ENCODE measurements around the gene OR2B2.

Gene OR2B2

DNA sequence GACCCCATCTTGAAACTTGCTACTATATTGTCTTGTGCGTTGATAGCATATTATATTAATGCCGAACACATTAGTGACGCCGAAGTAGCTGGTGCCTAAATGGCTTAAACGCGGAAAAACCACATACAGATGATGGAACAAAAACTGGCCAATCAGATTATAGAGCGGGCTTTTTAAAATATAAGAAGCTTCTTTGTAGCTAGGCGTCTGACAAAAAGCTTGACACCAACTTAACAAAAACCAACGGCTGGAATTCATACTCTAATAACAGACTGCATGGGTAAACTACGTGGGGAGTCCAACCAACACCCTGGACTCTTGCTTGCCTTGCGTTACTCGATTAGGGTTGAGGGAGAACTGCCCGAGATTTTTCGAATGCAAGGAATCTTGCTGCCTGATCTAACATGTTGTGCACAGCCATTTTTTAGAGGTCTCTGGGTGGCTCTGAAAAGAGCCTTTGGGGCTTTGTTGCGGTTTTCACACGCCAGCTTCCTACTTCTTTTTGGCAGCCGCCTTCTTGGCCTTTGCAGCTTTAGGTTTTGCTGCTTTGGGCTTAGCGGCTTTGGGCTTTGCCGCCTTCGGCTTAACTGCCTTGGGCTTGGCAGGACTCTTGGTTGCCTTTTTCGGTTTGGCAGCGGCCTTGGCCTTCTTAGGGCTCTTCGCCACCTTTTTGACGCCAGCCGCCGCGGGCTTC lies 45.7 kb downstream of the OR2B2 start:
- peak in 1 of 2 experiments; percentile 12 for DNase-seq

GRCh38 chr6:27865850-27866356 lies 46.3 kb downstream of the OR2B2 start:
- DNase-seq = no peak

DNA sequence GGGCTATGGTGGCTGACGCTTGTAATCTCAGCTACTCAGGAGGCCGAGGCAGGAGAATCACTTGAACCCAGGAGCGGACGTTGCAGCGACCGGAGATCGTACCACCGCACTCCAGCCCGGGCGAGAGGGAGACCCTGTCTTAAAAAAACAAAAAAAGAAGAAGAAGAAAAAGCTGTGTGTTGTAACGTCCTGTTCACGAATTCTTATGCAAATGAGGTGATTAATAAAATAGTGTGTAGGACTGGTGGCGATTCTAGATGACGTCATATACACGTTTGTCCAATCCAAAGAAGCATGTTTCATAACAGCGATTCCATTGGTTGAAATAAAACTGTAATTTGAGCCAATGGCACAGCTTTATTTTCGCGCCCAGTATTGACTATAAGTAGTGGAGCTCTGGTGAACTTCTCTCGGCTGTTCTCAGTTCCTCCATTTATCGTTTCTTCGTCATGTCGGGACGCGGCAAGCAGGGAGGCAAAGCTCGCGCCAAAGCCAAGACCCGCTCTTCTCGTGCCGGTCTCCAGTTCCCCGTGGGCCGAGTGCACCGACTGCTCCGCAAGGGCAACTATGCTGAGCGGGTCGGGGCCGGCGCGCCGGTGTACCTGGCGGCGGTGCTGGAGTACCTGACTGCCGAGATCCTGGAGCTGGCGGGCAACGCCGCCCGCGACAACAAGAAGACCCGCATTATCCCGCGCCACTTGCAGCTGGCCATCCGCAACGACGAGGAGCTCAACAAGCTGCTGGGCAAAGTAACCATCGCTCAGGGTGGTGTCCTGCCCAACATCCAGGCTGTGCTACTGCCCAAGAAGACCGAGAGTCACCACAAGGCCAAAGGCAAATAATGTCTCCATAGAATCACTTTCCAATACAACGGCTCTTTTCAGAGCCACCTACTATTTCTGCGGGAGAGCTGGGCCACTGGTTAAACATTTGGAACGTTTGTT lies 47.0 kb downstream of the OR2B2 start:
- peak; percentile 45 to 54 for DNase-seq

DNA sequence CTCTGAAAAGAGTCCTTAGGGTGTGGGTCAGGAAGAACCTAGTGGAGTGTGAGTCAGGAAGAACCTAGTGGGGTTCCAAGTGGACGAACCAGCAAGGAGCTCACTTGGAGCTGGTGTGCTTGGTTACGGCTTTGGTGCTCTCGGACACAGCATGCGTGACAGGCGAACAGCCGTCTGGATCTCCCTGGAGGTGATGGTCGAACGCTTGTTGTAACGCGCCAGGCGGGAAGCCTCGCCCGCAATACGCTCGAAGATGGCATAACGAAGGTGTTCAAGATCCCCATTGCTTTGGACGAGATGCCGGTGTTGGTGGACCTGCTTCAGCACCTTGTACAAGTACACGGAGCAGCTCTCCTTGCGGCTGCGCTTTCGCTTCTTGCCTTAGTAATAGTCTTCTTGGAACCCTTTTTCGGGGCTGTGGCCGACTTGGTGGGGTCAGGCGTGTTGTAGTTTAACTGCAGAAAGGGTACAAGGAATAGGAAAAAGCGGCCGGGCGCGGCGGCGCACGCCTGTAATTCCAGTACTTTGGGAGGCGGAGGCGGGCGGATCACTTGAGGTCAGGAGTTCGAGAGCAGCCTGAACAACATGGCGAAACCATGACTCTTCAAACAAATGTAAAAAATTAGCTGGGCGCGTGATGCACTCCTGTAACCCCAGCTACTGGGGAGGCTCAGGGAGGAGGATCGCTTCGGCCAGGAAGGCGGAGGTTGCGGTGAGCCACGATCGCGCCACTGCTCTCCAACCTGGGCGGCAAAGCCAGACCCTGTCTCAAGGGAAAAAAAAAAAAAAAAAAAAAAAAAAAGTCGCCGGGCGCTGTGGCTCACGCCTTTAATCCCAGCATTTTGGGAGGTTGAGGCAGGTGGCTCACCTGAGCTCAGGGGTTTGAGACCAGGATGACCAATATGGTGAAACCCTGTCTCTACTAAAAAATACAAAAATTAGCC lies 48.0 kb downstream of the OR2B2 start:
- DNase-seq = no peak

- DNase-seq = no peak
Observed at GRCh38 chr6:27862396-27863066, 49.7 kb downstream of the OR2B2 start.

DNA sequence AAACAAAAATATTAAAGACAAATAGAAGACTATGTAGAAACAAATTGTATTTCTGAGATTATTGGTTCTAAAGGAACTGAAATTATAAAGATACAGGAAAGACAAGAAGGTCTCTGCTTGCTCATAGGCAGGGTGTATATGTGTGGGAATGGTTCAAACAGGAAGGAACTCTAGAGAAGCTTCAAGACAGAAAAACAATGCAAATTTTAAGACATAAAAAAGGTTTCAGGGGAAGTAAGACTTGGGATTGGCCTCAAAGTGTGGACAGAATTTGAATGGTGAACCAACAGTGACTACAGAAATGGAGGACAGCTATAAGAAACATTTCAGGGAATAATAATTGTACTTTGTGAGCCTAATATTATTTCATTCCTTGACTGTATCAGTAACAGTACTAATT lies 50.3 kb downstream of the OR2B2 start:
- no peak for DNase-seq

DNA sequence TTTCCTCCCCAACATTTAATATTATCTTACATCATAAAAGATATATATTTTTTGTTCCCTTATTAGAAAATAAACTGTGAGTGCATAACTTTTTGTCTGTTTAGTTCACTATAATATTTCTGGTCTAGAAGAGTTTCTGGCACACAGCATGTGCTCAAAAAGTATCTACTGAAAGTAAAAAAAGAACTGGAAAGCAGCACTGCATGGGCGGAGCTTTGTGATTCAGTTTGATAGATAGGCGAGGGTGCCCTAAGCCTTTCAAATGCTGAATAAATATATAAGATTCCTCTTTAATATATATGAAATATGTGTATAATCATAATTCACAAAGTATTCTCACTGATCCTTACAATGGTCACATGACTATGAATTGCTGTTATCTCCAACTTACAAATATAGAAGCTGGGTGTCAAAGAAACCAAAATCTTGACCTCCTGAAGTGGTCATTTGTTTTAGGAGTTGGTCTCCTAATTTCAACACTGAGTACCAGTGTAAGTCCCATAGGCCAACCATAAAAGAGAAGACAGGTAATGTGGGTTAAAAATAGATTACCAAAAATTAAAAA lies 50.8 kb downstream of the OR2B2 start:
- DNase-seq = no peak
